GM20000 (cell line): ENCODE data around the gene U2AF1.
"Not testable (repeated sequence)": the region's sequence is repeated elsewhere in the genome, so short reads cannot be mapped to it uniquely, and the experiment has no call there.

Experiments
- DNase-seq: peaks from one replicate; pipeline ENCODE4 v3.0.0; 2012; ENCODE audit warnings: low spot score

Gene U2AF1

GRCh38 chr21:43076643-43077042 lies 30.7 kb downstream of the U2AF1 start:
- not testable (repeated sequence) for DNase-seq

GRCh38 chr21:43076023-43076637 lies 31.2 kb downstream of the U2AF1 start:
- not testable (repeated sequence) for DNase-seq

DNA sequence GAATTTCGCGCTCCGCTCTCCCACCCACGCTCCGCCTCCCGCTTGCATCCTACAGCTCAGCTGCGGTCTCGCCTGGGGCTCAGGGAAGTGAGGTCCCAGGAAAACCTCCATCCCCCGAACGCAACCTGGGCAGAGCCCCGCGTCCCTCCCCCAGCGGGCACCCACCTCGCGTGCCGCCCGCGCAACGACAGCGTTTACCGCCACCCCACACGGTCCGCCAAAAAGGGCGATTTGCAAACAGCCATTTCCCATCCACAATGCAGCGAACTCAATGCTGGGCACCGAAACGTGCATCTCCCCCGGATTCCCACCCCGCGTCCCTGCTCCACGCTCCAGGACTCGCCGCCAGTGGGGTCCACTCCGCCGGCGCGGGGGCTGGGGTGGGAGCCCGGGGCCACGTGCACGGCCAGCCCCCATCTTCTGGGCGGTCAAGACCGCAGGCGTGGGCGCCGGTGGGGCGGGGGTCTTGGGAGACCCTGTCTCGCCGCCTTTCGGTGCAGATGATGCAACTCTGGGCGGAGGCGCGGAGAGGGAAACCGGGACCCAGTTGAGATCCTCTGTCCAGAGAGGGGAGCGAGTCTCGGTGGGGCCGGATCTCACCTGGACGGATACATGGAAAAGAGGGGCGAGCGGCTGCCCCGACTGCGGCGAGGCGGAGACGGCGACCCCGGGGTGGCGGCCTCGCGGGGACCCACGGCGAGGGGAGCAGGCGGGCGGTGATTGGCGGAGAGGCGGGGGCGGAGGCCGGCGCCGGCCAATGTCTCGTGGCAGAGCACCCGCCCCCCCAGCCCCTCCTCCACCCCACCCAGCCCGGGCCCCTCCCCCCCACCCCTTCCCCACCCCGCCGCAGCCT lies 32.0 kb downstream of the U2AF1 start, which contains the start of gene CBS:
Gene CBS, minus strand, starts transcription at position 666 of the 853 bp plus-strand sequence. CDS start 3,642 bp downstream, outside the sequence.
- not testable (repeated sequence) for DNase-seq

GRCh38 chr21:43074401-43075169 lies 32.8 kb downstream of the U2AF1 start:
- DNase-seq = not testable (repeated sequence)

DNA sequence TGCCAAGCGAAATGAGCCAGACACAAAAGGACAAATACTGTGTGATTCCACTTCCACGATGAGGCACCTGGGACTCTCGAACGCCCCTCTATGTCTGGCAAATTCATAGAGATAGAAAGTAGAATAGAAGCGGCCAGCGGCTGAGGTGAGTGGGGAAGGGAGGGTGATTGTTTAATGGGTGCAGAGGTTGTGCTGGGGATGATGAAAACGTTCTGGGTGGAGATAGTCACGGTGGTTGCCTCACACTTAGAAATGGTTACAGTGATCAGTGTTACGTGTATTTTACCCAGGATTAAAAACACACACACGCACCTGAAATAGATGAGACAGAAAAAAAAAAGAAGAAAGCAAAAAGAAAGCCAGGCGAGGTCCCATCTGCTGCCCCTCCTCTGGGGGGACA lies 34.6 kb downstream of the U2AF1 start:
- not testable (repeated sequence) for DNase-seq

DNA sequence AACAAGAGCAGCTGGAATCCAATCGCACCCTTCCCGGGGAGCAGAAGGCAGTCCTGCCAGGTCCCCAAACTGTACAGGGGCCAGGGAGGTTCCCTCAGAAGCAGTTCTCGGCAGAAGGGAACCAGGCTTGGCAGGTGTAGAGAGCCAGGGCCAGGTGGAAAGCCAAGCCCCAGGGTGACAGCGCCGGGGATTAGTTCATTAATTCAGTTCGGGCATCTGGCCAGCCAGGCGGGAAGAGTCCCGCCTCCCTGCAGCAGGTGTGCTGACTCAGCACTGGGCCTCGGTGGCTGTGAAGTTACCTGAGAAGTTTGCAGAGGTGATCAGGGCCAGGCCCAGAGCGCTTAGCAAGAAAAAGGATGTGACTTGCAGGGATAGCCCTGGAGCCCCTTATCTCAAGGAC lies 37.7 kb downstream of the U2AF1 start:
- not testable (repeated sequence) for DNase-seq

DNA sequence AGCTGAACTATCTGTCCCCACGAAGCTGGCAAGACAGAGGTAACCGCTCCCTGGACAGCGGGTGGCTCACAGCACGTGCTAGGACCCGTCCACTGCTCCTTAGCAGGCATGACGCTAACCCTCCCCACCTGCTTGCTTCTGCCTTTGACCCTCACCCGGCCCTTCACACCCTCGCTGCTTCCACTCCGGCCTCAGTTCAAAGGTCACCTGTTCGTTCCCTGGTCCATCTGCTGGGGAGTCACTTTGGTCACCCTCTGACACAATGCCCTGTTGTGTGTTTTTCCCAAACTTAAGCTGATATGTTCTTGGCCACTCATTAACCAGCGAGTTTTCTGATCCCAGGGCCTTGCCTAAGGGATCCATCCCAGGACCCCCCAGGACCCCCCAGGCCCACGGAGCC lies 39.3 kb downstream of the U2AF1 start:
- not testable (repeated sequence) for DNase-seq

GRCh38 chr21:43066690-43067089 lies 40.7 kb downstream of the U2AF1 start:
- not testable (repeated sequence) for DNase-seq

DNA sequence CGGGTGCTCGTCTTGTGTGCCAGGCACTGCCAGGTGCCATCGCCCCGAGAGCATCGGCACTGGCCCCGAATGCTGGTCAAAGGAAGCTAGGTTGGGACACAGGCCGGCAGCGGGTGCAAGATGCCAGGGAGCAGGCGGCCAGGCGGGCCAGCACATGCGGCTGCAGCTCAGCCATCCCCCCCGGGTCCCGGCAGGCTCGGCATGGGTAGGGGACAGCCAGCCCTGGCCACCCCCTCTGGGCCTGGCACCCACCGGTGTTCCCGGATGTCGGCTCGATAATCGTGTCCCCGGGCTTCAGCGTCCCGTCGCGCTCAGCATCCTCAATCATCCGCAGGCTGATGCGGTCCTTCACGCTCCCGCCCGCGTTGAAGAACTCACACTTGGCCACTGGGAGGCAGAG lies 41.4 kb downstream of the U2AF1 start:
- DNase-seq = not testable (repeated sequence)

GRCh38 chr21:43064265-43064917 lies 43.0 kb downstream of the U2AF1 start:
- not testable (repeated sequence) for DNase-seq

DNA sequence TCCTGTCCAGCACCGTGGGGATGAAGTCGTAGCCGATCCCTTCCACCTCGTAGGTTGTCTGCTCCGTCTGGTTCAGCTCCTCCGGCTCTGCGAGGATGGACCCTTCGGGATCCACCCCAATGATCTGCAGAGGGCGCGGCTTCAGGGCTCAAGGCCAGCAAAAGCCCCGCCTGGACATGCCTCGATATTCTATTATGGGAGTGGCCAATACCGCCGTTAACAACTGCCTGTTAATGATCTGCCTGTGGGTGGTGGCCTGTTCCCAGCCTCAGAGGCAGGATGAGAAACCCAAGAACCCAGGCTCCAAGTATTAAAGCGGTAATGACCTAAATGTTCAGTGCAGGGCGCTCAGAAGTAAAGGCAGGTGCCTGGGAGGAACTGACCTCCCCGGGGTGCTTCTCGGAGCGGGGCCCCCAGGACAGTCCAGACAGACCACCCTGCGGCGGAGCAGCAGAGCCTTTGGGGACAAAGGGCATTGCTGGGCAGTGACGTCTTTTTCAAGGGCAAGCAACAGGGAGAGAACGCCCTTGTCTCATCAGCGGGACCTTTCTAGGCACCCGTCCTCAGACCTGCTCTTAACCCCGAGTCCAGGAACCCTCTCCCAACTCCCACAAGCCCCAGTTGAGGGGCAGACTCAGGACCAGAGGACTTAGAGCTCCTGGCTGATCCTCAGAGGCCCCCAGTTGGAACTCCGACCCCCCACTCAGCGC lies 44.3 kb downstream of the U2AF1 start:
- DNase-seq = not testable (repeated sequence)

- DNase-seq = not testable (repeated sequence)
Observed at GRCh38 chr21:43053112-43053511, 54.3 kb downstream of the U2AF1 start.

DNA sequence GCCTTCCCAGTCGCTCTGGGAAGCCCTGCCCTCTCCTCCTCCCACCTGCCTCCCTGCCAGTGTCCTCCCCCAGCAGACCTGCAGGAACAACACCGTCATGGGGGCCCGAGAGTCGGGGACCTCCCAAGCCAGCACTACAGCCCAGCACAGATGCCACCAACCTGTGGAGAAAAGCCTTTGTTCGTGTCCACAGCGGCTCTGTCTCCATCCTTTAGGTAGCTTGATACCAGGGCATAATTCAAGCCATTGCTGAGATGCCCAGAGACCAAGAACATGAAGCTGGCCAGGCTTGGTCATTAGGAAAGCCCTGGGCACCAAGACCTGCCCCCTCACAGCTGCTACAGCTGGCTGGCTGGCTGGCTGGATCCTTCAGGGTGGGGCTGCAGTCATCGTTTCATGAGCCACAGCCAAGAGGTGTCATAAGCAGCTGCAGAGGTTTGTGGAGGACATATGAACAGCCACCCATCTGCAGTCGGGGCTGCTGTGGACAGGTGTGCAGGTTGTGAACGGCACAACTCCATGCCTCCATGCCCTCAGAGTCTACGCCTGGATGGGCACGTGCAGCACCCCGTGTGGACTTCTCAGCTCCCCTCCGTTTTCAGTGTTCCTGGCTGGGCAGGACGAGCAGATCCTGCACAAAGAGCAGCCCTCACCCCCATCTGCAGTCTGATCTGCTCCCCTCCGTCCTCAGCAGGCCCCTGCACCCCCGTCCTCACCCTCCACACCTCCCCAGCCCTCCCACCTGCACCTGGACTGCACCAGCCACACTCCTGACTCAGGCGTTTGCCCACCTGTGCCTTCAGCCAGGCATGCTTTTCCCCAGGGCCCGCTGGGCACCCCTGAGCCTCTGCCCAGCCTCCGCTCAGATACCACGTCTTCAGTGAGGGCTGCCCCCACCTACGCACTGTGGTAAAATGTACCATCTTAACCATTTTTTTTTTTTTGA lies 61.2 kb downstream of the U2AF1 start:
- DNase-seq = not testable (repeated sequence)

- not testable (repeated sequence) for DNase-seq
Observed at GRCh38 chr21:43045165-43045875, 62.0 kb downstream of the U2AF1 start.

GRCh38 chr21:43044547-43044946 lies 62.8 kb downstream of the U2AF1 start:
- DNase-seq = not testable (repeated sequence)

- DNase-seq = not testable (repeated sequence)
Observed at GRCh38 chr21:43043291-43043690, 64.1 kb downstream of the U2AF1 start.
